Muscle layer of duodenum (tissue), 2 donors: ENCODE data around the gene CDH23.

ENCODE experiments used
- H3K27ac ChIP-seq: one replicate; pipeline ENCODE4 v1.7.0; 2013; ENCODE audit warnings: mild to moderate bottlenecking, low read length
- H3K27me3 ChIP-seq: one replicate; pipeline ENCODE4 v1.7.0; 2013; ENCODE audit warnings: low read depth, mild to moderate bottlenecking, control low read depth, low read length
- H3K36me3 ChIP-seq, 2 donors: one replicate each; pipeline ENCODE4 v1.7.0; 2013; ENCODE audit warnings: low read length in 2 of 2, control low read depth in 1 of 2, mild to moderate bottlenecking in 1 of 2; ENCODE audit not compliant: insufficient read depth in 2 of 2, control insufficient read depth in 1 of 2
- H3K4me1 ChIP-seq, 2 donors: one replicate each; pipeline ENCODE4 v1.7.0; 2013; ENCODE audit warnings: low read length in 2 of 2, mild to moderate bottlenecking in 2 of 2, control low read depth in 1 of 2, moderate library complexity in 1 of 2; ENCODE audit not compliant: insufficient read depth in 2 of 2, control insufficient read depth in 1 of 2
- H3K4me3 ChIP-seq, 2 donors: one replicate each; pipeline ENCODE4 v1.7.0; 2013; ENCODE audit warnings: low read length in 2 of 2, low read depth in 1 of 2, mild to moderate bottlenecking in 1 of 2
- H3K9me3 ChIP-seq, 2 donors: one replicate each; pipeline ENCODE4 v1.7.0; 2013; ENCODE audit warnings: low read length in 2 of 2, control low read depth in 1 of 2, mild to moderate bottlenecking in 1 of 2; ENCODE audit not compliant: control insufficient read depth in 1 of 2
- donor health status: healthy.

CDH23 gene

DNA sequence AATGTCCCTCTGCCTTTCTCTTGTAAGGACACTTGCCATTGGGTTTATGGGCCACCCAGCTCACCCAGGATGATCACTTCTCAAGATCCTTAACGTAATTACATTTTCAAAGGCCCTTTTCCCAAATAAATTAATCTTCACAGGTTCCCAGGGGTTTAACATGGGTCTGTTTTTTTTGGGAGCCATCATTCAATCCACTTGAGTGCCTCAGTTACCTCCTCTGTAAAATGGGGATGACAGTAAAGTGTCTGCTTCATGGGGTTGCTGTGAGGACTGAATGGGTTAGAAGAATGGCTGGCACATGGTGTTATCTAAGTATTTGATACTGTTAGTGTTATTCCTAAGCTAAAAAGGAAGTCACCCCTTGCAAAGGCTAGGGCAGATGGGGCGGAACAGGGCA is 315.4 kb downstream of the CDH23 start:
- H3K4me1 ChIP-seq: peaks cover 24 to 52% of the 10 kb centered on the region in 2 donors
- no peaks in the 10 kb centered on the region for H3K27me3 ChIP-seq
- no peaks in the 10 kb centered on the region for H3K36me3 ChIP-seq
- H3K9me3 ChIP-seq: no peaks in the 10 kb centered on the region
- H3K27ac ChIP-seq: peak overlapping the region; percentile 89
- H3K4me3 ChIP-seq: no peak overlapping the region

GRCh38 chr10:71712572-71713134 is 315.9 kb downstream of the CDH23 start:
- no peaks in the 10 kb centered on the region for H3K36me3 ChIP-seq
- no peaks in the 10 kb centered on the region for H3K27me3 ChIP-seq
- H3K9me3 ChIP-seq: no peaks in the 10 kb centered on the region
- peaks cover 24 to 57% of the 10 kb centered on the region in 2 donors for H3K4me1 ChIP-seq
- peak overlapping the region; percentile 89 for H3K27ac ChIP-seq
- no peak overlapping the region for H3K4me3 ChIP-seq

GRCh38 chr10:71713135-71714030 is 316.7 kb downstream of the CDH23 start:
- Histone ChIP-seq H3K4me1 (peaks cover 24 to 58% of the 10 kb centered on the region in 2 donors), H3K9me3 (no peaks in the 10 kb centered on the region), H3K36me3 (no peaks in the 10 kb centered on the region), H3K27ac (peak overlapping the region; percentile 89), H3K27me3 (no peaks in the 10 kb centered on the region), H3K4me3 (peak overlapping the region in 1 of 2 donors; percentile 36)

DNA sequence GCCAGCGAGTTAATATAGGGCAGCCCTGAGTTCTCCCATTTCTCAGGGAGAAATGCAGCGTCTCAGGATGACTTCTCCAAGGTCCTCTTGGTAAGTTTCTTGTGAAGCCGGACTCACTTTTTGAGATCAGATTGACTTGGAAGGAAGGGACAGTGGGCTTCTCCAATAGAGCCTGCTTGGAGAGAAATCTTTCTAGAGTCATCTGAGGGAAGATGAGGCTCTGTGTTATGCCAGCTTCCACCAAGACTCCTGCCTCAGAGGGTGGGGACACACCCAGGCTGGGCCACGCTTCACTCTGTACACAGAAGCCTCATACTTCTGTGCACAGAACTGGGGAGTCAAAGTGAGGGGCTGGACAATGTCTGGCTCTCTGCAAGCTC is 317.3 kb downstream of the CDH23 start:
- peaks cover 24 to 58% of the 10 kb centered on the region in 2 donors for H3K4me1 ChIP-seq
- H3K36me3 ChIP-seq: no peaks in the 10 kb centered on the region
- H3K9me3 ChIP-seq: no peaks in the 10 kb centered on the region
- H3K27ac ChIP-seq: peak overlapping the region; percentile 89
- H3K27me3 ChIP-seq: no peaks in the 10 kb centered on the region
- H3K4me3 ChIP-seq: peak overlapping the region in 1 of 2 donors; percentile 36

DNA sequence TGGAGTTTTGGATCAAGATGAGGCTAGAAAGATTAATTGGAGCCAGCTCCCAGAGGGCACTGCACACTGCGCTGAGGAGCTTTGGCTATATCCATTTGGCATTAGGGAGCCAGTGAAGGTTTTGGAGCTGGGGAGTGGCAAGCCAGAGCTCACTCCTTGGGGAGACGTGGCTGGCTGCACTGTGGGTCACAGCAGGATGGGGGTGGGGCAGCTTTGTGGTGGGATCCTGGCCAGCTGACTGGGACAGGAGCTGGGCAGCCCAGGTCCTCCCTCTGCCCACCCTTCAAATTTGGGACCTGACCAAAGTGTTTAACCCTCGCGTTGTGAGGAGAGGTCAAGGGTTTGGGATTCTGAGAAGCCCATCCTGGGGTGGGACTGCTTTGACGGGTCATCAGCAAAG is 317.9 kb downstream of the CDH23 start:
- no peaks in the 10 kb centered on the region for H3K27me3 ChIP-seq
- H3K9me3 ChIP-seq: no peaks in the 10 kb centered on the region
- peaks cover 24 to 64% of the 10 kb centered on the region in 2 donors for H3K4me1 ChIP-seq
- peak overlapping the region in 1 of 2 donors; percentile 36 for H3K4me3 ChIP-seq
- peak overlapping the region; percentile 89 for H3K27ac ChIP-seq
- H3K36me3 ChIP-seq: no peaks in the 10 kb centered on the region

- Histone ChIP-seq H3K9me3 (no peaks in the 10 kb centered on the region), H3K27me3 (no peaks in the 10 kb centered on the region), H3K4me3 (no peak overlapping the region), H3K27ac (peak overlapping the region; percentile 89), H3K36me3 (no peaks in the 10 kb centered on the region), H3K4me1 (peaks cover 24 to 64% of the 10 kb centered on the region in 2 donors)
These were observed 318.3 kb downstream of the CDH23 start for GRCh38 chr10:71715026-71715425.

DNA sequence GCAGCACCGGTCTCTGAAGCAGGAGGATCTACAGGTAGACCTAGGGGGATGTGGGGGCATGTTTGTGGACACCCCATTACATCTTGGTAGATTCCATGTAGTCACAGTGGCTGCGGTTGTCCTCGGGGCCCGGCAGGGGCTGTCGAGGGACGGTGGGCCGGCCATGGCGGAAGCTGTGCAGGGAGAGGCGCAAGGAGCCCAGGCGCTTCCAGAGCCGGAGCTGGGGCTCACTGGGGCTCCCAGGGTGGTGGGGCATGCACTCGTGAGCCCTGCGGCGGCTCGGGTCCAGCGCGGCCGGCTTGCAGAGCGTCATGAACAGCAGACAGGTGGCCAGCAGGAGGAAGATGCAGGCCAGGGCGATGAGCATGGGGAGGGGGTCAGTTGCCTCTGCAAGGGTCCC is 319.1 kb downstream of the CDH23 start:
- H3K4me3 ChIP-seq: no peak overlapping the region
- no peaks in the 10 kb centered on the region for H3K36me3 ChIP-seq
- H3K4me1 ChIP-seq: peaks cover 24 to 64% of the 10 kb centered on the region in 2 donors
- no peaks in the 10 kb centered on the region for H3K9me3 ChIP-seq
- H3K27ac ChIP-seq: no peak overlapping the region
- no peaks in the 10 kb centered on the region for H3K27me3 ChIP-seq

GRCh38 chr10:71716426-71716825 is 319.7 kb downstream of the CDH23 start:
- Histone ChIP-seq H3K27me3 (no peaks in the 10 kb centered on the region), H3K27ac (no peak overlapping the region), H3K4me1 (peaks cover 24 to 64% of the 10 kb centered on the region in 2 donors), H3K9me3 (no peaks in the 10 kb centered on the region), H3K4me3 (no peak overlapping the region), H3K36me3 (no peaks in the 10 kb centered on the region)

DNA sequence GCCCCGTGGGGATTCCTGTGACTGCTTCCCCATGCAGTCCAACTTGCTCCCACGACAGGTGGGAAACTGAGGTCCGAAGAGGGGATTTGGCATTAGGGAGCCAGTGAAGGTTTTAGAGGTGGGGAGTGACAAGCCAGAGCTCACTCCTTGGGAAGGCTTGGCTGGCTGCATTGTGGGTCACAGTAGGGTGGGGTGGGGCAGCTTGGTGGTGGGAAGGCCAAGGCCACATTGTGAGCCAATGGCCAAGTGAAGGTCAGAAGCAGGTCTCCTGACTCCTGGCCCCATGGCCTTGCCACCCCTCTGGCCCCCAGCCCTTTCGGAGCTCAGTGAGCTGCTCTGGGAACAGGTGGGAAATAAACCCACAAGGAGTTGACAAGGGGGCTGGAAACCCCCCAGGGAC is 320.3 kb downstream of the CDH23 start:
- peaks cover 24 to 64% of the 10 kb centered on the region in 2 donors for H3K4me1 ChIP-seq
- H3K4me3 ChIP-seq: no peak overlapping the region
- no peaks in the 10 kb centered on the region for H3K27me3 ChIP-seq
- no peak overlapping the region for H3K27ac ChIP-seq
- H3K36me3 ChIP-seq: no peaks in the 10 kb centered on the region
- H3K9me3 ChIP-seq: no peaks in the 10 kb centered on the region

GRCh38 chr10:71717551-71717951 is 320.8 kb downstream of the CDH23 start:
- H3K27me3 ChIP-seq: no peaks in the 10 kb centered on the region
- no peaks in the 10 kb centered on the region for H3K36me3 ChIP-seq
- no peak overlapping the region for H3K27ac ChIP-seq
- no peak overlapping the region for H3K4me3 ChIP-seq
- H3K9me3 ChIP-seq: no peaks in the 10 kb centered on the region
- H3K4me1 ChIP-seq: peaks cover 24 to 63% of the 10 kb centered on the region in 2 donors

DNA sequence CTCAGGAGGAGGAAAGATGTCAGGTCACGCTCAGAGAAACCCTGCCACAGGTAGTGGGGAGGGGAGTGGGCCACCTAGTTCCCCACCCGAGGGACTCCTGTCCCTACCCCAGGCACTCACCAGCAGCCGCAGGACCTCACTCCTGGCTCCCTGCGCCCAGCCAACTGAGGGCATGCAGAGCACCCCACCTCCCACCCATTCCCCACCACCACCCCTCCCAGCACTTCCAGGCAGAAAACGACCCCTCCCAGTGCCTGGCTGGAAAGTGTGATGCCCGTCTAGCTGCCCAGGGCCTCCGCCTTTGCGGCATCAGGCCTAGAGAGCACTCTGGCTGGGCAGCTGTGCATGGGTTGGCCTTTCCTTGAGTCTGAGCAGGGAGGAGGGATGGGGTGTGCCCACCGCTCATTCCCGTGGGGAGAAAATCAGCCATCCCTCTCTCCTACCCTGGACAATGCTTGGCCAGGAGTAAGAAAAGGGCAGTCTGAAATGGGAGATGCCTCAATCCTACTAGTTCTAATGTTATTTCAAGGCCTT is 321.5 kb downstream of the CDH23 start:
- Histone ChIP-seq H3K9me3 (no peaks in the 10 kb centered on the region), H3K4me1 (peaks cover 17 to 57% of the 10 kb centered on the region in 2 donors), H3K36me3 (no peaks in the 10 kb centered on the region), H3K27ac (no peak overlapping the region), H3K4me3 (no peak overlapping the region), H3K27me3 (no peaks in the 10 kb centered on the region)
